SU-DHL-6 (cell line): Measurements from ENCODE around the gene TLE1.

Experiments used
- H2AFZ ChIP-seq: fragments of 200-600 bp; sonication (generic); 2 replicates; pipeline ENCODE4 v1.6.1; 2014; ENCODE audit warnings: low read depth, mild to moderate bottlenecking, moderate library complexity, mixed read lengths, antibody characterized with exemption, low read length; ENCODE audit not compliant: severe bottlenecking
- H3F3A ChIP-seq: fragments of 200-600 bp; shearing (Covaris generic); 2 replicates; pipeline ENCODE4 v1.6.0; 2016; ENCODE audit warnings: antibody characterized with exemption, mild to moderate bottlenecking; ENCODE audit not compliant: insufficient read depth
- H3K27ac ChIP-seq: fragments of 200-600 bp; sonication (generic); 2 replicates; pipeline ENCODE4 v1.5.1; 2016; ENCODE audit warnings: low read depth, mild to moderate bottlenecking, low read length, moderate library complexity, mixed read lengths
- H3K27me3 ChIP-seq: fragments of 200-600 bp; sonication (generic), shearing (Covaris generic); 2 replicates; pipeline ENCODE4 v1.6.0; 2014; ENCODE audit warnings: mild to moderate bottlenecking, low read length
- H3K36me3 ChIP-seq: fragments of 200-600 bp; sonication (generic); 2 replicates; pipeline ENCODE4 v1.6.1; 2014; ENCODE audit warnings: mild to moderate bottlenecking, low read length, mixed read lengths
- H3K4me2 ChIP-seq: fragments of 300-600, 200-600 bp; shearing (Covaris generic), sonication (generic); 2 replicates; pipeline ENCODE4 v1.6.0; 2014; ENCODE audit warnings: low read length, low read depth, mild to moderate bottlenecking; ENCODE audit not compliant: poor library complexity, severe bottlenecking
- H3K4me3 ChIP-seq: fragments of 200-600 bp; sonication (generic); 2 replicates; pipeline ENCODE4 v1.5.1; 2014; ENCODE audit warnings: antibody characterized with exemption, low read length, mild to moderate bottlenecking, mixed read lengths; ENCODE audit not compliant: insufficient read depth, poor library complexity, severe bottlenecking
- H3K79me2 ChIP-seq: fragments of 200-600 bp; sonication (generic); 2 replicates; pipeline ENCODE4 v1.6.1; 2014; ENCODE audit warnings: mild to moderate bottlenecking, low read length, moderate library complexity; ENCODE audit not compliant: insufficient read depth
- H3K9ac ChIP-seq: fragments of 200-600 bp; sonication (generic); 2 replicates; pipeline ENCODE4 v1.7.0; 2014; ENCODE audit warnings: mild to moderate bottlenecking, low read length
- H3K9me2 ChIP-seq: fragments of 200-600 bp; sonication (generic); replicated peaks from 2 replicates; pipeline ENCODE4 v1.6.1; 2014; ENCODE audit warnings: low read length; ENCODE audit not compliant: insufficient read depth
- H3K9me3 ChIP-seq: fragments of 200-600 bp; sonication (generic); 2 replicates; pipeline ENCODE4 v1.6.1; 2014; ENCODE audit warnings: low read length, mixed read lengths; ENCODE audit not compliant: insufficient read depth
- H4K20me1 ChIP-seq: fragments of 200-600 bp; sonication (generic); 2 replicates; pipeline ENCODE4 v1.6.1; 2014; ENCODE audit warnings: low read depth, mild to moderate bottlenecking, antibody characterized with exemption, low read length, moderate library complexity, mixed read lengths
- EZH2phosphoT487 ChIP-seq: fragments of 200-600 bp; sonication (generic), shearing (Covaris generic); conservative IDR thresholded peaks from 2 replicates; pipeline ENCODE4 v1.6.1; 2018; ENCODE audit warnings: mild to moderate bottlenecking, antibody characterized with exemption, low read length, moderate library complexity, mixed read lengths
- TF ChIP-seq, protein P1 (sequence below): fragments of 200-600 bp; sonication (generic); IDR thresholded peaks from one replicate; pipeline ENCODE4 v1.5.1; 2017; ENCODE audit warnings: antibody characterized with exemption, mild to moderate bottlenecking, low read length, moderate library complexity; ENCODE audit not compliant: insufficient read depth, poor library complexity, severe bottlenecking

The TLE1 gene

DNA sequence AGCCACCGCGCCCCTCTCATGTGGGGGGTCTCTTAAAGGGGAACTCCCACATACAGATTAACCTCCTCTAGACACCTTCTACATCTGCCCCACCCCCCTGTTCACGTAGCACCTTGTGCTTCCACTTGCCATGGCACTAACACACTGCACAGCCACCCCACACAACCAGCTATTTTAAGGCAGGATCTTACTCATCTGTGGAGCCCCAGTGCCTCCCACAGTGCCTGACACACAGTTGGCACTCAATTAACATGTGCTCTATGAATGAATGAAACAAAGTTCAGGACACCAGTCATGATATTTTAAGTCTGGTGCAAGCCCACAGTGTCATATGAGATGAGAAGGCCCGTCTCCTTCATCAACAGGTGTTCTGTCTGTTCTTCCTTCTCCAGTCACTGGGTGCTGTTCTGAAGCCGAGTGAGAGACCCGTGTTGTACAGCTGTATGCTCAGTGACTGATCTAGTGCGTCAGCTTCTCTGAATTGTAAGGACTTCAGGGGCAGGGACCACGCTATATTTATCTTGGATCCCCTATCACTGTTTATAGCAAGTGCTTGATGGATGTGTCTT, 149.1 kb downstream of the TLE1 start:
- no peaks in the 10 kb centered on the region for H4K20me1 ChIP-seq
- no peak overlapping the region for H3K4me2 ChIP-seq
- no peaks in the 10 kb centered on the region for H3K36me3 ChIP-seq
- H3K27me3 ChIP-seq, result no peaks in the 10 kb centered on the region
- no peak overlapping the region for H3K27ac ChIP-seq
- no peaks in the 10 kb centered on the region for H3K9me3 ChIP-seq
- H3K79me2 ChIP-seq, result no peaks in the 10 kb centered on the region
- H3F3A ChIP-seq, result no peaks in the 10 kb centered on the region
- H2AFZ ChIP-seq, result no peak overlapping the region
- H3K9ac ChIP-seq, result no peak overlapping the region
- H3K9me2 ChIP-seq, result no peaks in the 10 kb centered on the region; the same call in 1 of the 2 replicates
- TF ChIP-seq, protein P1, sequence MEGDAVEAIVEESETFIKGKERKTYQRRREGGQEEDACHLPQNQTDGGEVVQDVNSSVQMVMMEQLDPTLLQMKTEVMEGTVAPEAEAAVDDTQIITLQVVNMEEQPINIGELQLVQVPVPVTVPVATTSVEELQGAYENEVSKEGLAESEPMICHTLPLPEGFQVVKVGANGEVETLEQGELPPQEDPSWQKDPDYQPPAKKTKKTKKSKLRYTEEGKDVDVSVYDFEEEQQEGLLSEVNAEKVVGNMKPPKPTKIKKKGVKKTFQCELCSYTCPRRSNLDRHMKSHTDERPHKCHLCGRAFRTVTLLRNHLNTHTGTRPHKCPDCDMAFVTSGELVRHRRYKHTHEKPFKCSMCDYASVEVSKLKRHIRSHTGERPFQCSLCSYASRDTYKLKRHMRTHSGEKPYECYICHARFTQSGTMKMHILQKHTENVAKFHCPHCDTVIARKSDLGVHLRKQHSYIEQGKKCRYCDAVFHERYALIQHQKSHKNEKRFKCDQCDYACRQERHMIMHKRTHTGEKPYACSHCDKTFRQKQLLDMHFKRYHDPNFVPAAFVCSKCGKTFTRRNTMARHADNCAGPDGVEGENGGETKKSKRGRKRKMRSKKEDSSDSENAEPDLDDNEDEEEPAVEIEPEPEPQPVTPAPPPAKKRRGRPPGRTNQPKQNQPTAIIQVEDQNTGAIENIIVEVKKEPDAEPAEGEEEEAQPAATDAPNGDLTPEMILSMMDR, result no peak
- TF ChIP-seq EZH2phosphoT487, result no peak
- no peak overlapping the region for H3K4me3 ChIP-seq

DNA sequence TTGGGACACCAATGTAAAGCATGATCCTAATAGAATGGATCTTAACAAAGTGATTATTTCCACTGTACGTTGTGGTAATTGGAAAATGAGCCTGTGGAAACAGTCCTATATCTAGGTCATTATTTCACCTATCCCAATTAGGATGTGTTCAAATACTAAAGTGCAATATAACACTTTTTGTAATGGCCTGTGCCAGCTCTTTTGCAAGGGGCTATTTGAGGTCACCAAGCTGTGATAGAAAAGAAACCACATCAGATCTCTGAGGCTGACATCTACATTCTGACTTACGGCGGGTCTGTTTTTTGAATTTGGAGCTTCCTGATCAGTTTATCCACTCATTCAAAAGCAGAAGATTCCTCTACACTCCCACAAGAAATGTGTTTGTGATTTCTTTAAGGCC, 150.0 kb downstream of the TLE1 start:
- Histone ChIP-seq H3K27me3 (no peaks in the 10 kb centered on the region), H3F3A (no peaks in the 10 kb centered on the region), H3K4me3 (no peak overlapping the region), H2AFZ (no peak overlapping the region), H3K9ac (no peak overlapping the region), H3K4me2 (no peak overlapping the region), H4K20me1 (no peaks in the 10 kb centered on the region), H3K36me3 (no peaks in the 10 kb centered on the region), H3K9me3 (no peaks in the 10 kb centered on the region), H3K9me2 (no peaks in the 10 kb centered on the region; the same call in 1 of the 2 replicates), H3K27ac (no peak overlapping the region), H3K79me2 (no peaks in the 10 kb centered on the region)
- TF ChIP-seq, protein P1, result no peak

DNA sequence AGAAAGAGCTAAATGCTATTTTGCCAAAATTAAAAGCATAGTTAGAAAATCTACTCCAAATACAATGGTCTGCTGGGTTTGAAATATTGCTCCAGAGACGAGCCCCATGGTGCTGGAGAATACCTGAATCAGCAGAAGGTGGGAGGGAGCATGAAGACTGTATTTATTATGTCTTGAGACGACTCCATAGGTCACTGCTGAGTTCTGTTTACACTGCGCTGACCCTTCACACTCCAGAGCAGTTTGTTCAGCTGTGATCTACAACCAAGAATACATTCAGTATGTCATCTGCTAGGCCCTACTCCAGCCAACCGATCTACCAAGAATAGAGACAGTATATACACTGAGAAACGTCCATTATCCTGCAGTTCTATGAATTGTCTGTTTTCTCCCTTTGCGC, 150.5 kb downstream of the TLE1 start:
- no peak for TF ChIP-seq EZH2phosphoT487
- Histone ChIP-seq H3K9me2 (no peaks in the 10 kb centered on the region; the same call in 1 of the 2 replicates), H3K79me2 (no peaks in the 10 kb centered on the region), H3K36me3 (no peaks in the 10 kb centered on the region), H3K9me3 (no peaks in the 10 kb centered on the region), H3K4me2 (no peak overlapping the region), H3K27ac (no peak overlapping the region), H2AFZ (no peak overlapping the region), H3K27me3 (no peaks in the 10 kb centered on the region), H4K20me1 (no peaks in the 10 kb centered on the region), H3K4me3 (no peak overlapping the region), H3K9ac (no peak overlapping the region), H3F3A (no peaks in the 10 kb centered on the region)

DNA sequence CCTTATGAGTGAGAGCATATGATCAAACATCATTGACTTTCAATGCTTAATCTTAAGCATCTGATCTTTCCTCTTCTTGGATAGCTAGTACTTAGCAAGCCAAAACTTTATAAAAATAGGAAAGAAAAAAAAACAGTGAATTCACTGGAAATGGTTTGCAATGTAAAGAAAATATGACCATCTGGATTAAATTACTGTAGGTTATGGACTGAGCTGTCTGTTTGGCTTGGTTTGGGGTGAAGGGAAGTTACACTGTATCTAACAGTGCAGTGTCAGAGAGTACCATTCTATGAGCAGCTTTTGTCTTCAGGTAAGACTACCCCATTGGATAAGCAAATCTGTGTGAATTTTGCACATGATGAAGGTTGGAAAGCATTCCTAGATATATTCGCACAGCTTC, 151.4 kb downstream of the TLE1 start:
- Histone ChIP-seq H3K4me3 (no peak overlapping the region), H3F3A (no peaks in the 10 kb centered on the region), H4K20me1 (no peaks in the 10 kb centered on the region), H3K27me3 (no peaks in the 10 kb centered on the region), H3K4me2 (no peak overlapping the region), H2AFZ (no peak overlapping the region), H3K9ac (no peak overlapping the region), H3K9me3 (no peaks in the 10 kb centered on the region), H3K9me2 (no peaks in the 10 kb centered on the region; the same call in 1 of the 2 replicates), H3K27ac (no peak overlapping the region), H3K36me3 (no peaks in the 10 kb centered on the region), H3K79me2 (no peaks in the 10 kb centered on the region)
- TF ChIP-seq, protein P1, result no peak
- TF ChIP-seq EZH2phosphoT487, result no peak
